Body of pancreas (tissue), 4 donors: ENCODE data around the gene NOTCH3.

ENCODE experiments used
- POLR2A ChIP-seq, 3 donors: fragments of 450-650 bp; IDR thresholded peaks; one replicate each; pipeline ENCODE4 v1.6.1; 2016; ENCODE audit warnings: antibody characterized with exemption in 3 of 3, mild to moderate bottlenecking in 2 of 3
- TF ChIP-seq, protein P1 (sequence below), 7 experiments: fragments of 450-650 bp in 4 of 7; fragments of 200-600 bp in 3 of 7; sonication (generic) in 3 of 7; IDR thresholded peaks; one replicate each; pipeline ENCODE4 v1.5.1; 2016 to 2019; ENCODE audit warnings: antibody characterized with exemption in 7 of 7

GRCh38 chr19:15170345-15170744 lies 30.4 kb downstream of the NOTCH3 start:
- no peak for TF ChIP-seq POLR2A (IDR thresholded peaks at IDR 0.05)
- TF ChIP-seq, protein P1, sequence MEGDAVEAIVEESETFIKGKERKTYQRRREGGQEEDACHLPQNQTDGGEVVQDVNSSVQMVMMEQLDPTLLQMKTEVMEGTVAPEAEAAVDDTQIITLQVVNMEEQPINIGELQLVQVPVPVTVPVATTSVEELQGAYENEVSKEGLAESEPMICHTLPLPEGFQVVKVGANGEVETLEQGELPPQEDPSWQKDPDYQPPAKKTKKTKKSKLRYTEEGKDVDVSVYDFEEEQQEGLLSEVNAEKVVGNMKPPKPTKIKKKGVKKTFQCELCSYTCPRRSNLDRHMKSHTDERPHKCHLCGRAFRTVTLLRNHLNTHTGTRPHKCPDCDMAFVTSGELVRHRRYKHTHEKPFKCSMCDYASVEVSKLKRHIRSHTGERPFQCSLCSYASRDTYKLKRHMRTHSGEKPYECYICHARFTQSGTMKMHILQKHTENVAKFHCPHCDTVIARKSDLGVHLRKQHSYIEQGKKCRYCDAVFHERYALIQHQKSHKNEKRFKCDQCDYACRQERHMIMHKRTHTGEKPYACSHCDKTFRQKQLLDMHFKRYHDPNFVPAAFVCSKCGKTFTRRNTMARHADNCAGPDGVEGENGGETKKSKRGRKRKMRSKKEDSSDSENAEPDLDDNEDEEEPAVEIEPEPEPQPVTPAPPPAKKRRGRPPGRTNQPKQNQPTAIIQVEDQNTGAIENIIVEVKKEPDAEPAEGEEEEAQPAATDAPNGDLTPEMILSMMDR (IDR thresholded peaks at IDR 0.05), result no peak
